Measurements from ENCODE around the gene ITIH4. TPM values are rescaled to one million over a fixed set of nuclear protein-coding genes. Genes with fewer than 3 reads are reported as not detected.

Gene ITIH4
- total RNA-seq, 4 donors from 2014 or later, result 0.33 to 5.8 (median 3.4) TPM

DNA sequence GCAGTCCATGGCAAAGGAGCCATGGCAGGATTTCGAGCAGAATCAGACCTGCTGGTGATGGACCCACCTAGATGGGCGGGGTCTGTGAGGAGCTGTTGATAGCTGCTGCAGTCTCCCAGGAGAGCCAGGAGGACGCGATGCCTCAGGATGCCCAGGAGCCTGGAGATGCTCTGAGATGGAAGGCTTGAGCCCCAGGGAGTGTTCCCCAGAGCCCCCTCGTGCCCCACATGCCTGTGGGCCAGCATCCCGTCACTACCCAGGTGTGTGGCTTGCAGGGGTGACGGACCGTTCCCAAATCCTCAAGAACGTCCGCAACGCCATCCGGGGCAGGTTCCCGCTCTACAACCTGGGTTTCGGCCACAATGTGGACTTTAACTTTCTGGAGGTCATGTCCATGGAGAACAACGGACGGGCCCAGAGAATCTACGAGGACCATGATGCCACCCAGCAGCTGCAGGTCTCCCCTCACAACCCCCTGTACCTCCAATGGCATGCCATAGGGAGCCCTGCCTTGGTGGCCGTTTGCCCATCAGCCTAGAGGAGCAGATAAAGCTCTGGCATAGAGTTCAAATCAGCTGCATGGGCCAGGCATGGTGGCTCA is 46.4 kb downstream of the ITIH4 start:
- no peak for TF ChIP-seq CTCF (IDR thresholded peaks at IDR 0.05; ENCODE audit: low read depth)

- TF ChIP-seq CTCF (IDR thresholded peaks at IDR 0.05; ENCODE audit: low read depth), result no peak
Measured at GRCh38 chr3:52783211-52783555, 47.3 kb downstream of the ITIH4 start.

GRCh38 chr3:52782412-52783210 is 47.9 kb downstream of the ITIH4 start:
- no peak for TF ChIP-seq CTCF (IDR thresholded peaks at IDR 0.05; ENCODE audit: low read depth)

GRCh38 chr3:52781741-52782140 is 48.7 kb downstream of the ITIH4 start:
- TF ChIP-seq CTCF (IDR thresholded peaks at IDR 0.05; ENCODE audit: low read depth), result no peak

DNA sequence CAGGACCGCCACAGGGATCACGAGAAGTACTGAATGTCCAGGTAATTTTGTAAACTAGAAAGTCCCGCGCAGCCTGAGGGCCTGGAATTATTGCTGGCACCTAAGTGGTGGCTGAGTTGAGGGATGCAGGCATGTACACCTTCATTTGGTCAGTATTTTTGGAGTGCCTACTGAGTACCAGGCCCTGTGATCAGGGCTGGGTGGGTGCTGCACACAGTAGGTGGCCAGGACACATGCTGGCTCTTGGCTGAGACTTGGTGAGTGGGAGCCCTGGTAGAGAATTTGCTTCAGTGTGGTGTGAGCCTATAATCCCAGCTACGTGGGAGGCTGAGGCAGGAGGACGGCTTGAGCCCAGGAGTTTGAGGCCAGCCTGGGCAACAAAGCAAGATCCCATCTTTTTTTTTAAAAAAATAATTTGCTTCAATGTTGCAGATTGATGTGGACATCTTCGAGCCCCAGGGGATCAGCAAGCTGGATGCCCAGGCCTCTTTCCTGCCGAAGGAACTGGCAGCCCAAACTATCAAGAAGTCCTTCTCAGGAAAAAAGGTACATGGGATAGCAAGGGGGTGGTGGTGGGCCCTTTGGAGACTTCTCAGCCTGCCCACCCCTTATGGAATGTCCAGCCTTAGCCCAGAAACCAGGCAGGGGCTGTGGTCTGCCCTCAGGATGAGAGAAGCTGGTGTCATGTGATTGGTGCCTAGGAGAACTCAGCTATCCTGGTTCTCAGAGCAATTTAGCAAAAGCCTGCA is 50.5 kb downstream of the ITIH4 start:
- TF ChIP-seq CTCF (IDR thresholded peaks at IDR 0.05; ENCODE audit: low read depth), result no peak

- TF ChIP-seq CTCF (IDR thresholded peaks at IDR 0.05; ENCODE audit: low read depth), result no peak
Measured at GRCh38 chr3:52779011-52779836, 51.2 kb downstream of the ITIH4 start.

Data from subcutaneous adipose tissue (tissue), 4 donors.